Measurements from ENCODE around the gene CARM1.
A peak's percentile ranks its signal among the peaks of the same experiment; 100 is the strongest.
"Not testable (repeated sequence)": the region's sequence is repeated elsewhere in the genome, so short reads cannot be mapped to it uniquely, and the experiment has no call there.

The CARM1 gene

GRCh38 chr19:10870955-10871603, at the start of gene CARM1:
Gene CARM1 (plus strand): TSS chr19:10871553. CDS start chr19:10871703, 150 bp downstream.
- DNase-seq (ENCODE audit: low read depth, low spot score), result peak; percentile 99

GRCh38 chr19:10823690-10824089, 47.7 kb upstream of the CARM1 start:
- DNase-seq (ENCODE audit: low read depth, low spot score), result no peak

- no peak for DNase-seq (ENCODE audit: low read depth, low spot score)
Observed at GRCh38 chr19:10826231-10826630, 45.1 kb upstream of the CARM1 start.

GRCh38 chr19:10826846-10827245, 44.5 kb upstream of the CARM1 start:
- DNase-seq (ENCODE audit: low read depth, low spot score), result no peak

- no peak for DNase-seq (ENCODE audit: low read depth, low spot score)
Observed at GRCh38 chr19:10828981-10829821, 42.2 kb upstream of the CARM1 start.

GRCh38 chr19:10829967-10830366, 41.4 kb upstream of the CARM1 start:
- DNase-seq (ENCODE audit: low read depth, low spot score), result no peak

- DNase-seq (ENCODE audit: low read depth, low spot score), result no peak
Observed at GRCh38 chr19:10830370-10830769, 41.0 kb upstream of the CARM1 start.

GRCh38 chr19:10830931-10831779, 40.2 kb upstream of the CARM1 start:
- DNase-seq (ENCODE audit: low read depth, low spot score), result no peak

- DNase-seq (ENCODE audit: low read depth, low spot score), result no peak
Observed at GRCh38 chr19:10831987-10832938, 39.1 kb upstream of the CARM1 start.

GRCh38 chr19:10832939-10833296, 38.4 kb upstream of the CARM1 start:
- no peak for DNase-seq (ENCODE audit: low read depth, low spot score)

GRCh38 chr19:10835089-10835753, 36.1 kb upstream of the CARM1 start:
- no peak for DNase-seq (ENCODE audit: low read depth, low spot score)

GRCh38 chr19:10835754-10836478, 35.4 kb upstream of the CARM1 start, which contains the start of gene TMED1:
Gene TMED1 (minus strand): TSS chr19:10836212. CDS start chr19:10836191, 21 bp downstream.
- DNase-seq (ENCODE audit: low read depth, low spot score), result peak; percentile 88

- DNase-seq (ENCODE audit: low read depth, low spot score), result peak; percentile 51
Observed at GRCh38 chr19:10836479-10837330, 34.6 kb upstream of the CARM1 start.

GRCh38 chr19:10837649-10838048, 33.7 kb upstream of the CARM1 start:
- DNase-seq (ENCODE audit: low read depth, low spot score), result not testable (repeated sequence)

- no peak for DNase-seq (ENCODE audit: low read depth, low spot score)
Observed at GRCh38 chr19:10838377-10838776, 33.0 kb upstream of the CARM1 start.

- DNase-seq (ENCODE audit: low read depth, low spot score), result no peak
Observed at GRCh38 chr19:10839114-10840050, 32.0 kb upstream of the CARM1 start.

GRCh38 chr19:10842788-10843187, 28.6 kb upstream of the CARM1 start:
- no peak for DNase-seq (ENCODE audit: low read depth, low spot score)
